NCI-H2081 (cell line): ENCODE results near the gene TAF11.
"Not testable (repeated sequence)": the region's sequence is repeated elsewhere in the genome, so short reads cannot be mapped to it uniquely, and the experiment has no call there.

Source experiments
- DNase-seq, 2 experiments: peaks; one replicate each; lab custom pipeline; 2025; lab: John Stamatoyannopoulos, UW

The TAF11 gene

GRCh38 chr6:34887753-34888513 lies at the start of gene TAF11:
Gene TAF11, minus strand, starts transcription at chr6:34888042. Its CDS starts 85 bp downstream, at chr6:34887957.
- DNase-seq = peak; percentile 87 to 96

DNA sequence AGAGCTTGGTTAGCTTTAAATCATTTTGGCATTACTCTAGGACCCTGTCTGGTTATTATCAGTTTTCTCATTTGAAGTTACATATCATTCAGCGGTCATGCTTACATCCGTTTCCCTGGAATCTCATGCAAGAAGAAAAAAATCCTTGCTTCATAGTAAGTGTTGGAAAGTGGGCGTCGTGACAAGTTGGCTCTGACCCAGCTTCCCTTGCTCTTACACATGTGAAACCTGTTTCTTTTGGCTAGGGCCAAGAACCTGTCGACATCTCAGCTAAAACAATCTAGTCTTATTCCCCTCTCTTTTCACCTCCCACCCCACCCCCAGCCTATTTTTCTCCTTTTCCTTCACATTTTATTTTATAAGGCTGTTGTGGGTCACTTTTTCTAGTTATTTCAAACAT lies 46.7 kb upstream of the TAF11 start:
- no peak for DNase-seq

DNA sequence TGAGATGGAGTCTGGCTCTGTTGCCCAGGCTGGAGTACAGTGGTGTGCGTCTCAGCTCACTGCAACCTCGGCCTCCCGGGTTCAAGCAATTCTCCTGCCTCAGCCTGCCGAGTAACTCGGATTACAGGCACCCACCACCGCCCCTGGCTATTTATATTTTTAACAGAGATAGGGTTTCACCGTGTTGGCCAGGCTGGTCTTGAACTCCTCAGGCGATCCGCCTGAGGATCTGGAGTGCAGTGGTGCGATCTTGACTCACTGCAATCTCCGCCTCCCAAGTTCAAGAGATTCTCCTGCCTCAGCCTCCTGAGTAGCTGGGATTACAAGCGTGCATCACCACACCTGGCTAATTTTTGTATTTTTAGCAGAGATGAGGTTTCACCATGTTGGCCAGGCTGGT lies 44.4 kb upstream of the TAF11 start:
- DNase-seq = not testable (repeated sequence)

- DNase-seq = no peak
Observed at GRCh38 chr6:34930221-34930620, 42.4 kb upstream of the TAF11 start.

DNA sequence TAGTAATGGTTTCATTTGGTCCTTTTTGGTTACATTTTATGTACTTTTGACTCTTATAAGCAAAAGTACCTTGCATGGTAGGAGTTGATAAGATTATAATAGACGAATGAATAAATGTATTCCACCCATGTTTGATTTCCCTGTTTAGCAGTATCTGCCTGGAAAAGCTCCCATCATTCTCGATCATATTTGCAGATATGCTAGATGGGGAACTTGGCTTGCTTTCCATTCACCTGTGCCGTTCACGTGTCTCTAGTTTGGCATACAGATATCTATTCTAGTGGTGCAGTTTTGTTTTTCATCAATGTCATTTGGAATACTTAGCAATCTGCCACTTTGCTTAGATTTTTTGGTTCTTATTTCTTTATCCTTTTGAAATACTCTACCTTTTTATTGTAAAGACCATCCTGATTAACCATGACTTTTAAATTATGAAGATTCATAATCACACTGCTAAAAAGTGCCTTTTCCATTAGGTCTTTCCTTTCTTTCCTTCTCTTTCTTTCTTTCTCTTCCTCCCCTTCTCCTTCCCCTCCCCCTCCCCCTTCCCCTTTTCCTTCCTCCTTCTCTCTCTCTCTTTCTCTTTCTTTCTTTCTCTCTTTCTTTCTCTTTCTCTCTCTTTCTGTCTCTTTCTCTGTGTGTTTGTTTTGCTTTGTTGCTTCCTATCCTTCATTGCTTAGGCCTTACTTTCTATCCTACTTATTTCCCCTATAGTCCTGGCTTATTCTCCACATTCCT lies 41.6 kb upstream of the TAF11 start:
- DNase-seq = no peak

- DNase-seq = no peak
Observed at GRCh38 chr6:34928695-34929094, 40.9 kb upstream of the TAF11 start.

- DNase-seq = no peak
Observed at GRCh38 chr6:34928220-34928619, 40.4 kb upstream of the TAF11 start.

DNA sequence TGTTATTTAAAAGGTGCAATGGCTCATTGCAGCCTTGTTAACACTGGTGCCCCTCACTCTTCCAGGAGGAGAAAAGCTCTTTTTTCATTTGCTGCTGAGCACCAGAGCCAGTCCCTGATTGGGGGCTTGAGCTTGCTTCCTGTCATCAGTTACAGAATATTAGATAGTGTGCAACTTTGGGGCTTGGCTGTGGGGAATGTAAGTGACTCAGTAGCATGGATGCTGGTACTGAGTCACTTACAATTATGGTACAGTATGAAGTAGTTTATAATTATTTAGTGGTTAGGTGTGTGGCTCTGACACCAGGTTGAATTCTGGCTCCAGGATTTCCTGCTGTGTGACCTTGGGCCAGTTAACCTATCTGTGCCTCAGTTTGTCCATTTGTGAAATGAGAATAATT lies 38.8 kb upstream of the TAF11 start:
- no peak for DNase-seq

DNA sequence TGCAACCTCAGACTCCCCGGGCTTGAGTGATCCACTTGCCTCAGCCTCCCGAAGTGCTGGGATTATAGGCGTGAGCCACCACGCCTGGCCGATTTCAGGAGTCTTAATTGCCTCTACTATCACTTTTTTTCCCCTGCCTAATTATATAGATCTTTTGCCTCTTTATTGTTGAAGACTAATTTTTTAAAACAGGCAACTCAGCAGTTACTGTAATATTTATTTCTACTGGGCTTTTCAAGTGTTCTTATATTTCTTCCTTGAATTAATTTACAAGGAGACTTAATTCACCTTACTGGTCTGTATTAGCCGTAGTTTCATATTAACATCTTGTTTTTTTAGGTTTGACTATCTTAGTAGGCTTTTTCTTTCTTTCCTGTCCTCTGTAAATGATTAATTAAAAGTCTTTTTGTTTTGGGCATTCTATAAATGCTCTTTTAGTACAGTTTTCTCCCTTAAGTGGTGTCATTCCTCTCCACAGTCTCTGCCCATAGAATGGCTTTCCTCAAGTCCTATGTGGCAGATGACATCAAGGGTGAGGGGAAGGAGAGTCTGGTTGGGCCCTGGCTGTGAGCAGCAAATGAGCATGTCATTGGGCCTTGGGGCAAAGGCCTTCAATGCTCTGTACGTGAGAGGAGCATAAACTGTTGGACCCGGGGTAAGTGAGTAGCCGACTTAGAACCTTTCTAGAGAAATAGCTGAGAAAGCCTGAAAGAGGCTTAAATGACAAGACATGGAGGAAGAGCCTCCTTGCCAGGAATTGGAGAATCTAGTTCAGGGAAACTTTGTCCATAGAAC lies 37.2 kb upstream of the TAF11 start:
- no peak for DNase-seq

DNA sequence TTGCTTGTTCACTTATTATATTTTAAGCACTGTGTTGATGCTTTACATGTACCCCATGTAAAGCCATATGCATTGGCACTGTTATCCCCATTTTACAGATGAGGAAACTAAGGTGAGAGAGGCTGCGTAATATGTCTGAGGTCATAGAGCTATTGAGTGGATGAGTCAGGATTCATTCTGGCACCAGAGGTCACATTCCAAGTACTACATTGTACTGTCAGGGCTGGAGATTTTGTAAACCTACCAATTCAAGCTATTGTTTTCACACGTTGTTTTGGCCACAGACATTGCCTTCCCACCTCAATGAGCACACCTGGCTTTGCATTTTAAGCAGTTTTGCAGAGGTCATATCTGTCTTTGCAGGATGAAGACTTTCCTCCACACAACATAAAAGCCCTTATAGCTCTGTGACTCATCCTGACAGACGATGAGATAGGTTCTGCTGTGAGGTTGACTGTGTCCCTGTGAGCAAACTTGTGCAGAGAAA lies 34.4 kb upstream of the TAF11 start:
- DNase-seq = no peak

- DNase-seq = no peak
Observed at GRCh38 chr6:34920097-34920496, 32.3 kb upstream of the TAF11 start.

GRCh38 chr6:34919651-34920050 lies 31.8 kb upstream of the TAF11 start:
- no peak for DNase-seq

DNA sequence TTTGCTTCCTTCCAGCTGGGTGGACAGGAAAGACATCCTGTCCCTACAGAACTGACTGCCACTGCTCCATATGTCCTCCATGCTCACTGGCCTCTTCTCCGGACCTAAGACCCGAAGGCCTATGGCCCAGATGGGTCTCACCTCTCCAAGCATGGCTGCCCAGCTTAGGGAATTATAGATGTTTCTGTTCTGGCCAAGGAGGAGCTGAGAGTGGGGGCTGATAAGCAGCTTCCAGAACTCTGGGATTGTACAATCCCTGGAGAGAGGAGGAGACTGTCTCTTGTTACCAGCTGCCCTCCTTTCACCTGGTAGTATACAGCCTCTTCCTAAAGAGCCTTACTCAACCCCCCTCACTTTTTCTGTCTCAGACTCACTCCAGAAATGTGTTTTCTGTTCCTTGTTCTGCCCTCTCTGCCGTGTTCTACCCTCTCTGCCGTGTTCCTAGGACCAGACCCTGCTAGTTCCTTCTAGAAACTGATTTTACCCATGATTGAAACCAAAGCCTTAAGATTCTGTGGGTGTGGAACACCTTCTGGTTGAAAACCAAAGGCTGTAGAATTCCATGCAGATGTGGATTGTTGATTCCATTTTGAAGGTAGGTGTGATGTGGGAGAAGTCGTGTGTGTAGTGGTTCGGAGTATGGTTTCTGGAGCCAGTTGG lies 29.9 kb upstream of the TAF11 start:
- no peak for DNase-seq

DNA sequence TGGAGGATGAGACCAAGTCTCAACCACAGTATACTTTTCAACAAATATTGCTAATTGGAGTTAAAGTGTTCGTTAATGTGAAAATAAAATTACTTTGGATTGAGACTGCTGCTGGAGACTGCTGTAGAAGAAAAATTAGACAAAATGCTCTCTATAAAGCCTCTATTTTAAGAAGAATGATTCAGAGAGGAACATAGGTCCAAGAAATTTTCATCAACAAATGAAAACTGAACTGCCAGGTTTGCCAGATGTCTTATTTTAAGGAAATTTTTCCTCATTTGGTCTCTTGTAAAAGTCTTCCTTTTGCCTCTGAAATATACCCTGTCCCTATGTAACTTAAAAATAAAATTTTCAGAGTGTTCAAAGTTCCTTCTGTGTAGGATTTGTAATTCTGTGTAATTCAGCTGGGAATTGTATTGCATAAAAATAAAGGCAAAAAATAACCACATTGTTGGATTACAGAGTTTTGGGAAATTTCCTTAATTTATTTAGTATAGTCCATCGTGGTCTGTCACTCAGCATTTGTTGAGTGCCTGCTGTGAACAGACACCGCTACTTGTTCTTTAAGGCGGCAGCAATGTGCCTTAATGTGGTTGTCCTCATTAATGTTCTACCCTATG lies 28.6 kb upstream of the TAF11 start:
- DNase-seq = no peak

DNA sequence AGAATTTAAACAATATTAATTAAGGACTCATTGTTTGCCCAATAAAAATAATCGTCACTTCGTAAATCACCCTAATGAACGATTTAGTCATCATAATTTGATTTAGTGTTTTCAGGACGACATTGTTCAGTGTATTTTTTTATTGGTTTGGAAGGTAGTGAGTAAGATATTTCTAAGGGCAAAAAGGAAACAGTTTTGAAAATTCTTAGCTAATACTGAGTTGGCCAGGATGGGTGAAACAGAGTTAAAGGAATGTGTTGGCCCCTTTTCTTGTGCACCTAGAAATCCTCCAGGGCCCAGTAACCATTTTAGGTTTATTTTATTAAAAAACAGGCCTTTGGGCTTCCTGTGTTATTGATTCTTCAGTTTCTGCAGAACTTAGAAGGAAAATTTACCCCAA lies 26.5 kb upstream of the TAF11 start:
- no peak for DNase-seq

GRCh38 chr6:34912715-34913464 lies 25.0 kb upstream of the TAF11 start:
- DNase-seq = no peak

DNA sequence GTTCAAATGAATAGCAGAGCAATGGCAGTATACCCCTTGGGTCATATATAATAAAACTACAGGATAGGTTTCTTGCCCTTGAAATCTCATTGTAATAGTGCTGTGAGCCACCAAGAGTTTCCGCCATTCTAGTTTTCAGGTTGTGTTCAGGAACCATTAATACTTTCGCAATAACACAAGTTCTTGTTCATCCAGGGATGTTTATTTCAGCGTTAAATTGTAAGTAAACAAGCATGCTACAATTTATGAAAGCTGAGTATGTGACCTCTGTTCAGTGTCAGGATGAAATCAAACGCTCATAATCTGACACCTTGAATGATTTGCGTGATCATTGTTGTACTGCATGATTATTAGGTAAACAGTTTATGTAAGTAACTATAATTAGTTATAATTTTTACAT lies 24.0 kb upstream of the TAF11 start:
- no peak for DNase-seq

GRCh38 chr6:34909320-34909883 lies 21.6 kb upstream of the TAF11 start:
- DNase-seq = no peak

GRCh38 chr6:34908194-34908593 lies 20.4 kb upstream of the TAF11 start:
- no peak for DNase-seq

GRCh38 chr6:34906826-34907225 lies 19.0 kb upstream of the TAF11 start:
- DNase-seq = no peak
